Right atrium auricular region (tissue), 2 donors: ENCODE results near the gene FBXW10B. TPM values are rescaled to one million over a fixed set of nuclear protein-coding genes. Genes with fewer than 3 reads are reported as not detected.
"Not testable (repeated sequence)": the region's sequence is repeated elsewhere in the genome, so short reads cannot be mapped to it uniquely, and the experiment has no call there.

Experiments used
- DNase-seq: peaks from one replicate; pipeline ENCODE4 v3.0.0-alpha.2; 2019; ENCODE audit warnings: low spot score
- H3K27ac ChIP-seq, 2 donors: fragments of 200-600 bp; sonication (generic); 1 replicate in 1 of 2; 2 replicates in 1 of 2; pipeline ENCODE4 v1.5.1; 2016 to 2019
- H3K27me3 ChIP-seq, 2 donors: fragments of 200-600 bp; sonication (generic); one replicate each; pipeline versions ENCODE4 v1.5.1 to v1.6.0; 2017 to 2019
- H3K36me3 ChIP-seq: fragments of 200-600 bp; sonication (generic); one replicate; pipeline ENCODE4 v1.5.1; 2016
- H3K4me1 ChIP-seq, 2 donors: fragments of 200-600 bp; sonication (generic); one replicate each; pipeline versions ENCODE4 v1.5.1 to v1.6.0; 2017 to 2019
- H3K4me3 ChIP-seq, 2 donors: fragments of 200-600 bp; sonication (generic); 1 replicate in 1 of 2; 2 replicates in 1 of 2; pipeline ENCODE4 v1.5.1; 2017 to 2019; ENCODE audit warnings: mild to moderate bottlenecking in 1 of 2, moderate library complexity in 1 of 2
- H3K9me3 ChIP-seq, 2 donors: fragments of 200-600 bp; sonication (generic); one replicate each; pipeline ENCODE4 v1.5.1; 2019
- CTCF ChIP-seq, 2 donors: fragments of 200-600 bp; sonication (generic); IDR thresholded peaks; one replicate each; pipeline ENCODE4 v1.5.1; 2019; ENCODE audit warnings: antibody characterized with exemption in 2 of 2
- total RNA-seq, 2 donors: library from RNA; depleted of rRNA; stranded (reverse); fragments of >200 nt; gene quantifications; one replicate each; pipeline ENCODE4 v1.1.0, GENCODE V29; 2016

Gene FBXW10B
- total RNA-seq = under 1 TPM in 1 of 2 donors, not detected in 1; 0.63 TPM

GRCh38 chr17:15619331-15620058, at the start of gene FBXW10B:
TSS of gene FBXW10B (minus strand) at chr17:15619704. CDS start at chr17:15619512, 192 bp downstream.
- DNase-seq, H3K27ac ChIP-seq, H3K9me3 ChIP-seq, H3K27me3 ChIP-seq, H3K4me1 ChIP-seq, H3K36me3 ChIP-seq: not testable (repeated sequence)
- H3K4me3 ChIP-seq = peak within 1 kb of the TSS in 1 of 2 donors; percentile 22

- H3K9me3 ChIP-seq = no peaks in the 10 kb centered on the region
- no peaks in the 10 kb centered on the region for H3K27me3 ChIP-seq
- no peak overlapping the region for H3K4me3 ChIP-seq
- H3K27ac ChIP-seq = no peak overlapping the region
- H3K36me3 ChIP-seq = no peaks in the 10 kb centered on the region
- peaks cover 0 to 13% of the 10 kb centered on the region in 2 donors for H3K4me1 ChIP-seq
- DNase-seq = no peak
- TF ChIP-seq CTCF (IDR thresholded peaks at IDR 0.05) = no peak
Observed at GRCh38 chr17:15663691-15664090, 44.2 kb upstream of the FBXW10B start.

- Histone ChIP-seq H3K9me3 (no peaks in the 10 kb centered on the region), H3K27ac (no peak overlapping the region), H3K27me3 (no peaks in the 10 kb centered on the region), H3K4me3 (no peak overlapping the region), H3K4me1 (peaks cover 0 to 15% of the 10 kb centered on the region in 2 donors), H3K36me3 (no peaks in the 10 kb centered on the region)
- DNase-seq = no peak
- no peak for TF ChIP-seq CTCF (IDR thresholded peaks at IDR 0.05)
Observed at GRCh38 chr17:15663176-15663575, 43.7 kb upstream of the FBXW10B start.

- H3K36me3 ChIP-seq = no peaks in the 10 kb centered on the region
- DNase-seq = no peak
- H3K9me3 ChIP-seq = no peaks in the 10 kb centered on the region
Observed at GRCh38 chr17:15662681-15663080, 43.2 kb upstream of the FBXW10B start.

GRCh38 chr17:15660077-15660476, 40.6 kb upstream of the FBXW10B start:
- no peak overlapping the region for H3K4me3 ChIP-seq
- H3K27ac ChIP-seq = peak overlapping the region; percentile 54 to 60
- H3K9me3 ChIP-seq = no peaks in the 10 kb centered on the region
- peaks cover 0 to 15% of the 10 kb centered on the region in 2 donors for H3K4me1 ChIP-seq
- no peaks in the 10 kb centered on the region for H3K36me3 ChIP-seq
- no peak for TF ChIP-seq CTCF (IDR thresholded peaks at IDR 0.05)
- no peaks in the 10 kb centered on the region for H3K27me3 ChIP-seq
- no peak for DNase-seq

More at GRCh38 chr17:15662681-15663080, 43.2 kb upstream of the FBXW10B start:
- no peak overlapping the region for H3K4me3 ChIP-seq
- H3K27ac ChIP-seq = no peak overlapping the region
- H3K4me1 ChIP-seq = peaks cover 0 to 15% of the 10 kb centered on the region in 2 donors
- no peaks in the 10 kb centered on the region for H3K27me3 ChIP-seq
- no peak for TF ChIP-seq CTCF (IDR thresholded peaks at IDR 0.05)

GRCh38 chr17:15659663-15660062, 40.2 kb upstream of the FBXW10B start:
- Histone ChIP-seq H3K9me3 (no peaks in the 10 kb centered on the region), H3K4me1 (peaks cover 0 to 15% of the 10 kb centered on the region in 2 donors), H3K27me3 (no peaks in the 10 kb centered on the region), H3K36me3 (no peaks in the 10 kb centered on the region), H3K4me3 (no peak overlapping the region), H3K27ac (peak overlapping the region; percentile 54 to 60)
- no peak for DNase-seq
- no peak for TF ChIP-seq CTCF (IDR thresholded peaks at IDR 0.05)
